Measurements from ENCODE around the gene CD109.
"Not testable (repeated sequence)": the region's sequence is repeated elsewhere in the genome, so short reads cannot be mapped to it uniquely, and the experiment has no call there.

The CD109 gene

DNA sequence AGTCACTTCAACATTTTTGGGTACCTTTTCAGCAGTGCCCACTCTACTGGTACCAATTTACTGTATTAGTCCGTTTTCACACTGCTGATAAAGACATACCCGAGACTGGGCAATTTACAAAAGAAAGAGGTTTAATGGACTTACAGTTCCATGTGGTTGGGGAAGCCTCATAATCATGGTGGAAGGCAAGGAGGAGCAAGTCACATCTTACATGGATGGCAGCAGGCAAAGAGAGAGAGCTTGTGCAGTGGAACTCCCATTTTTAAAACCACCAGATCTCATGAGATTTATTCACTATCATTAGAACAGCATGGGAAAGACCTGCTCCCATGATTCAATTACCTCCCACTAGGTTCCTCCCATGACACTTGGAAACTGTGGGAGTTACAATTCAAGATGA, 12.4 kb upstream of the CD109 start:
- not testable (repeated sequence) for DNase-seq (ENCODE audit: low read depth in 2 of 2, low spot score in 1 of 2)

DNA sequence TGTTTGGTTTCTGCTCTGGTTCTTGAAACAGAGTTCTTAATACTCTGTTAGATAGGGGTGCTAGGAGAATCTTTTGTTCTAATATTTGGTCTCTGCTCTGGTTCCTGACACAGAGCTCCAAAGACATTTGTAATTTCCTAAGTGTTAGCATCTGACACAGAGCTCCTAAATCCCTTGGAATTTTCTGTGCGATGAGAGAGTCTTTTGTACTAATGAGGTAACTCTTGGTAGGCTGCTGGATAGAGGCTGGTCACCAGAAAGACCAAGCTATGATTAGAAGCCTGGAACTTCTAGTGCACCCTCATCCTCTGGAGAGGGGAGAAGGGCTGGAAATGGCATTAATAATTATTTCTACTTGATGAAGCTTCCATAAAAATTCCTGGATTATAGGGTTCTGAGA, 7.7 kb upstream of the CD109 start:
- DNase-seq (ENCODE audit: low read depth in 2 of 2, low spot score in 1 of 2) = no peak

DNA sequence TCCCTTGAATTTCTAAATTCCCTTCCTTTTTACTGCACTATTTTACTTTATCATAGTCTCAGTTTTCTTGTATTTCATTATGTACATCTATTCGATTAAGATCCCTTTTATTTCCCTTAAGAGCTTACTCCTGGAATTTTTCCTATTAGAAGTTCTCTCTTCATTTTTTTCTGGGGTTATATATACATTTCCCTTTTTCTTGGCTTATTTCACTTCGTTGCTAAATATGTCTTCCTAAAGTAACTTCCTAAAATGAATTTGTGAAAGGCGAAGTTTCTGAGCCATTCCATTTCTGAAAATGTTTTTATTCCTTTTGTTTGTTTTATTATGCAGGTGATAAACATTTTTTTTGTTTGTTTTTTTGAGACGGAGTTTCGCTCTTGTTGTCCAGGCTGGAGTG, 5.9 kb upstream of the CD109 start:
- no peak for DNase-seq (ENCODE audit: low read depth in 2 of 2, low spot score in 1 of 2)

DNA sequence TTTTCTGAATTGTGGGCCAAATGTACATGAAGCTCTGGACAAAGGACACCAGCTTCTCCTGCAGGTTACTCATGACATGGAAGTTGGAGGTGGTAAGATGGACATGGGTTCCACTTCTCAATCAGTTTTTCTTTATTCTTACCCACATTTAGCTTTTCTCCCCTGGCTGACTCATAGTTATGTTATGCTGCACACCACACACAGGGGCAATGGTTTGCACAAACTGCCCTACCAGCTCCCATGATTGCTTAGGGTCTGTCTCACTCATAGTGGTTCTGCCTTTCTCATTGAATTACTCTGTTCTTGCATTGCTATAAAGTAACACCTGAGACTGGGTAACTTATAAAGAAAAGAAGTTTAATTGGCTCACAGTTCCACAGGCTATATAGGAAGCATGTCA, 4.5 kb upstream of the CD109 start:
- no peak for DNase-seq (ENCODE audit: low read depth in 2 of 2, low spot score in 1 of 2)

DNA sequence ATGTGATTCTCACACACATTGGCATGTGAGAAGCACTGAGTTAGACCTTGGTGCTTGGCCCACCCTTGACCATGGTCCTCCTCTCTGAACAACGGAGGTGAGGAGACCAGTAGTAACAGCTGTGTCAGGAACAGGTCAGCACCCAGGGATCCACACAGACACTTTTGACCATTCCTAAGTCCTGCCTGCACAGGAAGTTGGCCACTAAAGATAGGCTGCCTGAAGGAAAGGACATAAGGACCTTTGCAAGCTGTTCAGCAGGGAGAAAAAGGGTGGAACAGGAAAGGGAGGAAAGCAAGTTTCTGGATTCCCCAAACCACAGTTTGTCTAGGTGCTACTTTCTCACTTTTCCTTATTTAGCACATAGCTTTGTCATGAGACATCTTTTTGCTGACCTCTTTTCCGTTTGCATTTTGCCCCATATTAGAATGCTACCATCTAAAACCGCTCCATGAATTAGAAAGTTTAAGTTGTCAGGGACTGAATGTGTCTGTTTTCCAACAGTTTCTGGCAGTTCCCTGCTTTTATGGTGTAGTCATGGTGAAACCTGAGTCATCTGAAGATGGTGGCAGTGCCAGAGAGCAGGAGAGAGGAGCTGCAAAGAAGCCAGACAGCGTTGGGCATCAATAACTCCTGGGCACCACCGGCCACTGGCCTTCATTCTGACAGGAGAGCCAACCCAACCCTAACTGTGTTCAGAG, 1.1 kb upstream of the CD109 start:
- no peak for DNase-seq (ENCODE audit: low read depth in 2 of 2, low spot score in 1 of 2)

DNA sequence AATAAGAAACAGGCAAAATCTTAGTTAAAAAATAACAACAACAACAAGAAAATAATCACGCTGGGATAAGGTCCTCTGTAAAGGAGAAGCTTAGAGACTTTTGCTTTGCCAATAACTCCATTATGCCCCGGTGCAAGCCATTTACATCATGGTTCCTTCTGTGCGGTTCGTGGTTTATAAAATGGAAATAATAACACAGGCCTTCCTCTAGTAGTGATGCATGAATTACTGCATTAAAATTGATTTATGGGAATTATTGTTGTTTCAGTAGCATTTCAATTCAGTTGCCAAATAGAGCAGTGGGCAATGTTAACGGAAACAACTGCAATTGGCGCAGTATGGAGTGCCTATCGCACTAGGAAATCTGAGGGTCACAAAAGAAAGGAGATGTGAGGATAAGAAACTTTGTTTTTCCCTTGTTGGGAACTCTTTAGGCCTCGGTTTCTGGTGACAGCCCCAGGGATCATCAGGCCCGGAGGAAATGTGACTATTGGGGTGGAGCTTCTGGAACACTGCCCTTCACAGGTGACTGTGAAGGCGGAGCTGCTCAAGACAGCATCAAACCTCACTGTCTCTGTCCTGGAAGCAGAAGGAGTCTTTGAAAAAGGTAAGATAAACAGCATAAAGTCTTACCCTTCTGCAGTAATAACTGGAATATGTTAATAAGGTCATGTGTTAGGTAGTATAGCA, 1.1 kb downstream of the CD109 start:
- no peak for DNase-seq (ENCODE audit: low read depth in 2 of 2, low spot score in 1 of 2)

DNA sequence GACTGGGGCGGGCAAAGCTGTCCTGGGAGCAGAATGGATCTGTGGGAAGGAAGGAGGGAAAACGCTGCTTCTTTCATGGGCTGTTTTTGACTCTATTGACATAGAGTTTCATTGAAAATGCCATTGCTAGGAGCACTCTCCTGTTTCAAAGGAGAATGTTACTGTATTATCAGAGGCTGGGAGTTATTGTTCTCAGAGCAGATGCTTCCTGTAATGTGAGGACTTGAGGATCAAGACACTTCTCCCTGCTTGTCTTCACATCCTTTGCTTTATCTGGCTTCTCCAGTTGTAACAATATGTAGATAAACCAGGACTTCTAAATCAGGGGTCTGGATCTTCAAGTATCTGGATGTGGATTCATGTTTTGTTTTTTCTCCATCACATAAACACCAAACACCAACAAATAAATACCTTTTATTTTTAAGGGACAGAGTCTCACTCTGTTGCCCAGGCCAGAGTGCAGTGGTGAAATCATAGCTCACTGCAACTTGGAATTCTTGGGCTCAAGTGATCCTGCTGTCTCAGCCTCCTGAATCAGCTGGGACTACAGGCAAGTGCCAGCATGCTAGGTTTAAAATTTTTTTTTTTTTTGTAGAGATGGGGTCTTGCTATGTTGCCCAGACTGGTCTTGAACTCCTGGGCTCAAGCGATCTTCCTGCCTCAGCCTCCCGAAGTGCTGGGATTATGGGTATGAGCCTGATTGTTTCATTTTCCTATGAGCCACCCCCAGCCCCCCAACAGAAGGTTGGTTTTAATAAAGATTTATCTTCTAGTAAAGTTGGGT, 3.9 kb downstream of the CD109 start:
- no peak for DNase-seq (ENCODE audit: low read depth in 2 of 2, low spot score in 1 of 2)

DNA sequence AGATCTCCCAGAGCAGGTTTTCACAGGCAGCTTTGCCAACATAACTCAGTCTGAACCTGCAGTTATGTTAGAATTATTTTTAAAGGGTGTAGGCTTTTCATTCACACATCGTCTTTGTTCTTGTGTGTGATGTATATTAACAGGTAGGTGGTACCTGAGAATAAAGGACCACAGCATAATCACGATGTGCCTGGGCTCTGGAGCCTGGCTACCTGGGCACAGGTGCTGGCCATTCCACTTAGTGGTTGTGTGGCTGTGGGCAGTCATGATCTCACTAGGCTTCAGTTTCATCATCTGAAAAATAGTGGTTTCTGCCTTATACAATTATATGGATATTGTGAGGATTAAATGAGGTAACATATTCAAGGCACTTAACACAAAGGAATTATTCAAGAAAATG, 6.4 kb downstream of the CD109 start:
- DNase-seq (ENCODE audit: low read depth in 2 of 2, low spot score in 1 of 2) = no peak

DNA sequence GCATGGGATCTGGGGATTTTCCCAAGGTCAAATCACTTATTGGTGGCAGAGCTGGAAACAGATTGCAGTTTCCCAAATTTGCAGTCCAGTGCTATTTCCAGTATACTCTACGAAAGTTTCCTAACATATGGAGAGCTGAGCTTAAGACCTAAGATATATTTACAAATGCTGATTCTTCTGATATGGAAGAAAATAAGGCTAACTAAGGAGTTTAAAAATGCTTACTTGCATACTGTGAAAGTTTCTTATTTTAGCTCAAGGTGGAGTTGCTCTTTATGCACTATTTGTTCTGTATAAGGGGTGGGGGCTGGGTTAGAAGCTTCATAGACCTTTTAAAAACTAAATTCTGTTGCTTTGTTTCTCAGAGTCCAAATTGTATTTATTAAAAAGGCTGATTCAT, 7.5 kb downstream of the CD109 start:
- no peak for DNase-seq (ENCODE audit: low read depth in 2 of 2, low spot score in 1 of 2)

DNA sequence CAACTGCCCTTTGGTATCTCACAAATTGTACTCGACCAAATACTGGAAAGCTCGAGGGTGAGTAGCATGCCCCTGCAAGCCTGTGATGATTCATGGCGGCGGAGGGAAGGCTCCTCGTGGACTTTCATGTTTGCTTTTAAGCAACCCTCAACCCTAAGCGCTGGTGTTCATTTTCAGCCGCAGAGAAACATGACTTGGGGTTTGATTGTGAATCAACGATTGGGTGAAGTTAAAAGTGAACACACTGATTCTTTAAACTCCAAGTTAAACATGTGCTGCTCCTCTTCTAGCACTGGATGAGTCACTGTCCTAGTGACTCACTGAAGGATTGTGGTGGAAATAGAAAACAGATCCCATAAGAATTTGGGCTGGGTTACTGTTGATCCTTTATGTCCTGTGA, 8.3 kb downstream of the CD109 start:
- DNase-seq (ENCODE audit: low read depth in 2 of 2, low spot score in 1 of 2) = no peak

DNA sequence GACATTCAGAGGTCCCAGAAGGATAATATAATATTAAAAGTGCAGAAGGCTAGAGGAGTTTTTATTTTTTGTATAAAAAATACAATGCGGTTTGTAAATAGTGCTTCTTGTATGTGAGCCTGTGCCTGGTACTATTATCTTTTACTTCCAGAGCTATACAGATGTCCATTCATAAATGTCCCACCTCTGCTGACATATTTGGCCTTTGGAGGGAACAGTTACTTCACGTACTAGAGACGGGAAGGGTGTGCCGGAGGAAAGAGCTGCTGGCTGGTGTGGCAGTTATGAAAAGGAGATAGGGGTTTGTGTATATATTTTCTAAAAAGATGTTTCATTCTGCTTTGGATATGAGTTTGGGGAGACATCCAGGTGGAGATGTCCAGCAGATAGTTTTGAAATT, 8.8 kb downstream of the CD109 start:
- no peak for DNase-seq (ENCODE audit: low read depth in 2 of 2, low spot score in 1 of 2)

DNA sequence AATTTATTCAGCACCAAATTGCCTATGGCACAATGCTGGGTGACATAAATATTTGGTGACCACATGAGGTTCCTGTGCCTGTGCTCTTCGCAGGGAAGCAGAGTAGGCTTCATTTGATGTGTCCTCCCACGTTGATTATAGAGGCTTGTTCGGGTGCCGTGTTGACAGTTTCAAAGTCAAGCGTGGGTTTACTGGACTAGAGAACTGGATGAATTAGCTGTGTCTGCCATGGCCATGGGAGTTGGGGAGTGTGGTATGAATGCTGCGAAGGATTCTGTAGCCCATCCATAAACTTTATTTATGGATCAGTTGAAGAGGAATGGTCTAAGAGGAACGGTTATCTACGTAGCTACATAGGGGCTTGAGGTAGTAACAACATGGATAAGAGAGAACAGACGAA, 11.0 kb downstream of the CD109 start:
- DNase-seq (ENCODE audit: low read depth in 2 of 2, low spot score in 1 of 2) = no peak

DNA sequence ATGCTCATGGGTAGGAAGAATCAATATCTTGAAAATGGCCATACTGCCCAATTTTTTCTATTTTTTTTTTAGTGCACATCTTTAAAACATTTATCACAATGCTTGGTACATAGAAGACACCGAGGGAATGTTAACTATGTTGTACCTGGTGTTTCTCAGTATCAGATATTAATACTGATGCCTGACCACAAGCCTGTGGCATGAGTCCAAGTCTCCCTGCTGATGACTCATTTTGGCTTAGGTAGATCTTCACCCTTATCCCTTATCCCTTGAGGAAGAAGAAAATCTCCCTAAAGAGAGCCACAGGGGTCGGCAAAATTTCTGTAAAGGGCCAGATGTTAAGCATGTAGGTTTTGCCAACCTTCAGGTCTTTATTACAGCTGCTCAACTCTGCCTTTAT, 14.5 kb downstream of the CD109 start:
- no peak for DNase-seq (ENCODE audit: low read depth in 2 of 2, low spot score in 1 of 2)

DNA sequence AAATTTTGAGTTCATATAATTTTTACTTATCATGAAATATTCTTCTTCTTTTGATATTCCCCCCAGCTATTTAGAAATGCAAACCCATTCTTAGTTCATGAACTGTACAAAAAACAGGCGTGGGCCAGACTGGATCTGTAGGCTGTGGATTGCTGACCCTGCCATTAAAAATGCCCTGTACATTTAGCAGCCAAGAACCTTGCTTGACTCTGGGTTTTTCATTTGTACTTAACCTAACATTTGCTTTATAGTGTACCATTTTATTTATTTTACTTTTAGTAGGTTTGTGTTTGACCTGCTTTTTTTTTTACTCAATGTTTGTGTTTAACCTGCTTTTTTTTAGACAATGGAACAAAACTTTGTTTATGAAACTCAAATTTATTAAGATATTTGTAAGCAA, 14.9 kb downstream of the CD109 start:
- DNase-seq (ENCODE audit: low read depth in 2 of 2, low spot score in 1 of 2) = no peak

DNA sequence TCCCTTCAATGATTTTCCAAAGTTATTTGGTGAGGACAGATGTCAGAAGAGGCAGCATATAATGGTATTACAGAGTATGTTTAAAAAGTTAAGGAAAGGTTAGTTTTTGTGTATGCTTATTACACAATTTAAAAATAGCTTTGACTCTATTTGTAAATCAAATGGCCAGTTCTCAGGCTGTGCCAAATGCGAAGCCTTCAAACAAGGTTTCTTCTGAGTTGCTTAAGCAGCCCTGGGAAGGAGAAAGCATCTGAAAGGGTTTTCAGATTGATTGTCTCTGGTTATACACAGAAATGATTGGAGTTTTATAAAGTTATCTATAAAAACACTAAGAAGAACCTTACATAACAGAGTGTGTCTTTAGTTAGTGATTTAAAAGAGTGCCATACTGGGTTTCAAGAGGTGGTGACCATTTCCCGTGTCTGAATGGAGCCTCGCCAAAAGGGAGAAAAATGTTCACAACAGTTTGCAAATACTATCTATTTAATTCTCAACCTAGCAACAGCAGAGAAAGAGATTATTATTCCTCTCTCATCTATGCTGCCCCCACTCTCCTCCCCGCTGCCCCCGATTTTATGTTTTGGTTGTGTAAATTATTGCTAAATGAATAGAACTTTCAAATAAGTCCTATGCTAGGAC, 16.7 kb downstream of the CD109 start:
- DNase-seq (ENCODE audit: low read depth in 2 of 2, low spot score in 1 of 2) = no peak

DNA sequence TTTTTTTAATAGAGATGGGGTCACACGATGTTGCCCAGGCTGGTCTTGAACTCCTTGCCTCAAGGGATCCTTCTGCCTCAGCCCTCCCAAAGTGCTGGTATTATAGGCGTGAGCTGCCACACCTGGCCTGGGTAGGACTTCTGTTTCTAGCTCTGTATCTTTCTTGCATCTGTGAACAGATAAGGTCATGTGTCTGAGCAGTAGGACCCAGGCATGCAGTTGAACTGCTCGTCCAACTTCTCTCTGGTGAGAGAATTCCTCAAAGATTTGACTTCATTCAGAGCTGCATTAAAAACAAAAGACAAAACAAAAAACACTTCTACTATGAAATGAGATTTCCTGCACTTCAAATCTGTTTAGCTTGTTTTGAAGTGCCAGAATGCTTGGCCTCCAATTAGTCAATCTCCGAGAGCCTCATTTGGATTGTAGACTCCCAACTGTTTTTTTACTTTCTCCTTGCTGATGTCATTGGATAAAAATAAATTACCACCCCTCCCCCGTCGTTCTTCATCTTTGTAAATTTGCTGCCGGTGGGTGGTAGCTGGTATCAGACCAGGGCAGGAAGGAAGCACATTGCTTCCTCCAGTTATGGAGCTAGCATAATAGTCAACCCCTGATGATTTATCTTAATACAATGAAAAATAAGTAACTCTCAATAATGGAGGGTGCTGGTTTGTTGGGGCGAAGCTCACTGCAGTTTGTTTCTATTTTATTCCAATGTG, 17.6 kb downstream of the CD109 start:
- DNase-seq (ENCODE audit: low read depth in 2 of 2, low spot score in 1 of 2) = no peak

DNA sequence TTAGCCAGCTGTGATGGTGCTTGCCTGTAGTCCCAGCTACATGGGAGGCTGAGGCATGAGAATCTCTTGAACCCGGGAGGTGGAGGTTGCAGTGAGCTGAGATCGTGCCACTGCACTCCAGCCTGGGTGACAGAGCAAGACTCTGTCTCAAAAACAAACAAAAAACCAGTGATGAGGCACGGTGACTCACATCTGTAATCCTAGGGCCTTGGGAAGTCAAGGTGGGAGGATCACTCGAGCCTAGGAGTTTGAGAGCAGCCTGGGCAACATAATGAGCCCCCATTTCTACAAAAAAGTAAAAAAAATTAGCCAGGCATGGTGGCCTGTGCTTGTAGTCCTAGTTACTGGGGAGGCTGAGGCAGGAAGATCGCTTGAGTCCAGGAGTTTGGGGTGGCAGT, 19.1 kb downstream of the CD109 start:
- DNase-seq (ENCODE audit: low read depth in 2 of 2, low spot score in 1 of 2) = not testable (repeated sequence)

DNA sequence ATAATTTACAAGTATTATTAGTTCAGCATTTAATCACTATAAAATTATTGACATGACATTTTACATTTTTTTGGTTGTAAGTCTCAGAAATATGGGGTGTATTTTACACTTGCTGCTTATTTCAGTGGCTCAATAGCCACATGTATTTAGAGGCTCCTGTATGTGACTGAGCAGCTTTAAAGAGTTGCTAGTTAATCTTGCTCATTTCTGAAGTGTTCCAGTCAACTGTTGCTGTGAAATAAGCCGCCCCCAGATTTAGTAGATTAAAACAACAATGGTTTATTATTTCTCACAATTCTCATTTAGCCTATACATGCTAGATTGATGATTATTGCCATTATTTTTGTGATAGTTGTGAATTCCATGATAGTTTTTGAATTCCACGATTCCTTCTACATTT, 23.0 kb downstream of the CD109 start:
- no peak for DNase-seq (ENCODE audit: low read depth in 2 of 2, low spot score in 1 of 2)

DNA sequence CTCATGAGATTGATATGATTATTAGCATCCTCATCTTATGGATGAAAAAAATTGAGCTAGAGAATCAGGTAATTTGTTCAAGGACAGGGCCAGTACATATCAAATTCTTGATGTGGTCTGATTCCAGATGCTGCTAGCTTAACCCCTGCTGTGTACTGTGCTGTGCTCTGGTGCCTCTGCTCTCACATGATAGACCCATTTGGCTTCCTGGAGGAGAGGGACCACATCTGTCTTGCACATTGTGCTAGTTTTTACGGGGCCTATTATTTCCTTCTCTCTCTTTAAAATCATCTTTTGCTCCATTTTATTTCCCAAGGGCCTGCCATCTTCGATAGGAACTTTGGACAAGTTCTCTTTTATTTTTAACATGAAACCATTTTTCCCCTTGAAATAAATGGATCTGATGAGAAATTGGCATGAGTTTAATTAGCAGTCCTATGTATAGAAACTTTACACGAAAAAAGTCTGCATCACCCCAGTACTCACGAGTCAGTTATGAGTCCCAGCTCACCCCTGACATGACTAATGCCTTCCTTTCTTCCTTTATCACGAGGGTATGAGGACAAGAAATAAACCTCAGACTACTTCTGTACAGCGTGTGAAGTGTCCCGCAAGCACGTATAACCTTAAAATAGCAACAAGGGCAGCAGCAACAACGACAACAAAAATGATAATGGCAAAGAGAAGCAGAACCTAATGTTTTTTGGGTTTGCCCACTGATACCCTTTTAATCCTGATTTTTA, 26.5 kb downstream of the CD109 start:
- DNase-seq (ENCODE audit: low read depth in 2 of 2, low spot score in 1 of 2) = no peak

DNA sequence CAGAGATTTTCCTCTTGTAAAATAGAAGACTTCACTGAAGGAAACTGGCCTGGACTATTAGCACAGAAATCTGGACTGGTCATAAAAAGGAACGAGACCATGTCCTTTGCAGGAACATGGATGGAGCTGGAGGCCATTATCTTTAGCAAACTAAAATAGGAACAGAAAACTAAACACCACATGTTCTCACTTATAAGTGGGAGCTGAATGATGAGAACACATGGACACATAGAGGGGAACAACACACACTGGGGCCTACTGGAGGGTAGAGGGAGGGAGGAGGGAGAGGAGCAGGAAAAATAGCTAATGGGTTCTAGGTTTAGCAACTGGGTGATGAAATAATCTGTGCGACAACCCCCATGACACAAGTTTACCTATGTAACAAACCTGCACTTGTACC, 27.5 kb downstream of the CD109 start:
- not testable (repeated sequence) for DNase-seq (ENCODE audit: low read depth in 2 of 2, low spot score in 1 of 2)

DNA sequence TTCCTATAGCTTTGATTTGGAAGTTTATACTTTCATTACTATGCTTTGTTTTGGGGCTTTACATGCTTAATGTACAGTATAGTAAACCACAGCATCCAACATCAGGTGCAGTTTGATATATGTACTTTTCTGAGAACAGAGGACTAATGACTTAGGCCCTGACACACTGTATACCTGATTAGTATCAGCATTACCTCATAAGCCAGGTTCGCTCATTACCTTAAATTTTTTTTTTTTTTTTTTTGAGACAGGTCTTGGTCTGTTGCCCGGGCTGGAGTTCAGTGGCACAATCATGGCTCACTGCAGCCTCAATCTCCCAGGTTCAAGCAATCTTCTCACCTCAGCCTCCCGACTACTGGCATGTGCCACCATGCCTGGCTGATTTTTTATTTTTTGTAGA, 28.4 kb downstream of the CD109 start:
- no peak for DNase-seq (ENCODE audit: low read depth in 2 of 2, low spot score in 1 of 2)
